Astrocyte of the cerebellum (primary cell): Measurements from ENCODE around the gene BHLHA15.

ENCODE experiments used
- DNase-seq: peaks from one replicate; pipeline ENCODE4 v3.0.0-alpha.2; 2011; ENCODE audit warnings: low read depth
- H3K4me3 ChIP-seq: 2 replicates; pipeline ENCODE4 v1.5.1; 2011; ENCODE audit warnings: mild to moderate bottlenecking, low read depth, low read length, moderate library complexity
- in situ Hi-C: cut with HindIII; loops from 2 replicates; pipeline ENCODE4 v1.10.0; 2017; ENCODE audit warnings: low sequenced_read_pairs
- TF ChIP-seq, protein P1 (sequence below): IDR thresholded peaks from 2 replicates; pipeline ENCODE4 v1.5.1; 2012; ENCODE audit warnings: low read length, low read depth, moderate library complexity, mild to moderate bottlenecking; ENCODE audit errors: missing control alignments

The BHLHA15 gene

DNA sequence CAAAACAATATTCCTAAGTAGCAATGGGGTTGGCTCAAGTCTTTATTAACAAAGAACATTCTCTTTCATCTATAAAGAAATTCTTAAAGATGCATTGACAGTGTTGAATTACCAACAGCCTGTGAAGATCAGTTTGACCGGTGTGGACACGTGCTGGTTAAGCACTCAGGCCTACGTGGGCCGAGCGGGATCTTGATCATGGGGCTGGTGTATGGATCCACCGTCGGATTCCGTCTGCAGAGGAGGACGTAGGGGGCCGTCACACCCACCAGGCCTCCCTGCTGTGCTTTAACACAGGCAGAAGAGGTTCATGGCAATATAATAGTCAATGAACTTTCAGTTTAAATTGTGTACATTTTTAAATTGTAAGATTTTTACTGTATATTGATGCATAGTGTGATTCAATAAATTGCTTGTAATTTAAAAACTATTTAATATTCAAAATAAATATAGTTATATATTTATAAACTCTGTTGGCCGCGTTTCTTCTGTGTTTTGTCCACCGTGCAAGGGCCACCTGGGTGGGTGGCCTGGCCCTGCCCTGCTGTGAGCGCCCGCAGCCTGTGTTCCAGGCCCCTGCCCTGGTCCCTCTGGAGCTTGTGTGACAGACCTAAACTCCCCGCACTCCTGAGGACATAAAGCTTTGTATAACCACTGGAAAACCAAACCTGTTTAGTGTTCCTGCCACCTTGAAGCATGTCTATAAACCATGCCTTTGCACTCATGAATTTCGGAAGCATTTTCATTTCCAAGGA is 1.9 kb upstream of the BHLHA15 start:
- TF ChIP-seq, protein P1, sequence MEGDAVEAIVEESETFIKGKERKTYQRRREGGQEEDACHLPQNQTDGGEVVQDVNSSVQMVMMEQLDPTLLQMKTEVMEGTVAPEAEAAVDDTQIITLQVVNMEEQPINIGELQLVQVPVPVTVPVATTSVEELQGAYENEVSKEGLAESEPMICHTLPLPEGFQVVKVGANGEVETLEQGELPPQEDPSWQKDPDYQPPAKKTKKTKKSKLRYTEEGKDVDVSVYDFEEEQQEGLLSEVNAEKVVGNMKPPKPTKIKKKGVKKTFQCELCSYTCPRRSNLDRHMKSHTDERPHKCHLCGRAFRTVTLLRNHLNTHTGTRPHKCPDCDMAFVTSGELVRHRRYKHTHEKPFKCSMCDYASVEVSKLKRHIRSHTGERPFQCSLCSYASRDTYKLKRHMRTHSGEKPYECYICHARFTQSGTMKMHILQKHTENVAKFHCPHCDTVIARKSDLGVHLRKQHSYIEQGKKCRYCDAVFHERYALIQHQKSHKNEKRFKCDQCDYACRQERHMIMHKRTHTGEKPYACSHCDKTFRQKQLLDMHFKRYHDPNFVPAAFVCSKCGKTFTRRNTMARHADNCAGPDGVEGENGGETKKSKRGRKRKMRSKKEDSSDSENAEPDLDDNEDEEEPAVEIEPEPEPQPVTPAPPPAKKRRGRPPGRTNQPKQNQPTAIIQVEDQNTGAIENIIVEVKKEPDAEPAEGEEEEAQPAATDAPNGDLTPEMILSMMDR: no peak
- no peak for DNase-seq
- in situ Hi-C loops: no loop called here

DNA sequence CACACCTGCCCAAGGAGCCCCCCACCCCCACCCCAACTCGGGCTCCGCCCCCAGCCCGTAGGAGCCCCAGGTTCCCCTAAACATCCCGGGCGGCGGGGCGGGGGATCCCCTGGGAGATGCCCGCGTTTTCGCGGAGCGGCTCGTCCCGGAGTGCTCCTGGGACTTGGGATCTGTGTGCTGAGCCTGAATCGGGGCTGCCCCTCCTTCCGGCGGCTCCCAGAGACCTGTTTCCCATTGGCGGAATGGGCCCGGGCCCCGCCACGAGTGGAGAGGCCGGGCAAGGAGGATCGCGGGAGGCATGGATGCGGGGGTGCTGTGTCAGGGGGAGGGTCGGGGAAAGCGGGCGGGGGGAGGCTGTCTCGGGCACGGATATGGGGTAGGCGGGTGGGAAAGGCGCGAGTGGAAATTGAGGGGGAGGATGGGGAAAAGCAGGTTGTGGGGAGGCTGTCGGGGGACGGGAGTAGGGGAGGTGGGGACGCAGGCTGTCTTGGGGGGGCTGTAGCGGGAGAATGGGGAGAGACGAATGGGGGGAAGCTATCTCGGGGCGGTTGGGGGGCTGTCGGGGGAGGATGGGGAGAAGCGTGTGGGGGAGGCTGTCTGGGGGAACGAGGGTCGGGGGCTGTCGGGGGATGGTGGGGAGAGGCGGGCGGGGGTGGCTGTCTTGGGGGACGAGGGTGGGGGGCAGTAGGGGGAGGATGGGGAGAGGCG is 572 bp upstream of the BHLHA15 start:
- TF ChIP-seq, protein P1: no peak
- in situ Hi-C loops: no loop called here
- DNase-seq: no peak
- H3K4me3 ChIP-seq: peak overlapping the region; percentile 34

More for the DNA sequence above, 1.9 kb upstream of the BHLHA15 start:
- H3K4me3 ChIP-seq: no peak overlapping the region

DNA sequence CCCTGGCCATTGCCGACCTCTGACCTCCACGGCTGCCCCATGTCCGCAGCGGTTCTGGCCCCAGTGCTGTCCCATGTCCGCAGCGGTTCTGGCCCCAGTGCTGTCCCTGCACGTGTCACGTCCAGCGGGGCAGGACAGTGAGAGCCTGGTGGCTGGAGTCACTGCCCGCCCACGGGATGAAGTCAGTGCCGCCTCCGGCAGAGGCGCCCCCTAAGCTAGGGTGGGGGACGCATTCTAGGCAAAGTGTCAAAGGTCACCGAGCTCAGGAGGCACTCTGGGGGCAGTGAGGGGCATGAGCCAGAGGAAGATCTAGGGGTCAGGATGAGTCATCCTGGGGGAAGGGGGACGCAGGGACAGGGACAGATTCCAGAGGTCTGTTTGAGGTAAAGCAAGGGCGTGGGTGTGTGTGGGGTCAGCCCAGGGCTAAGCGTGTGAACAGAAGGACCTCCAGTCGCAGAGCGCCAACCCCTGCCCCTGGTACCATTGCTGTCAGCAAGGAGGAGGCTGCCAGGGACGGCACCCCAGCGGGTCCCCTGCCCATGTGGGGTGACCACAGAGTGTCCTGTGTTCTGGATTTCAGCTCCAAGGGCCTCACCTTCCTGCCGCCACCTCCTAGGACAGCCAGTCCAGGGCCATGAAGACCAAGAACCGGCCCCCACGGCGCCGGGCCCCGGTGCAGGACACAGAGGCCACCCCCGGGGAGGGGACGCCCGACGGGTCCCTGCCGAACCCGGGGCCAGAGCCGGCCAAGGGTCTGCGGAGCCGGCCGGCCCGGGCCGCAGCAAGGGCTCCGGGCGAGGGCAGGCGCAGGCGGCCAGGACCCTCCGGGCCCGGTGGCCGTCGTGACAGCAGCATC is 665 bp downstream of the BHLHA15 start:
- peak overlapping the region; percentile 30 for H3K4me3 ChIP-seq
- no peak for DNase-seq
- in situ Hi-C loops: no loop called here
- TF ChIP-seq, protein P1: no peak

DNA sequence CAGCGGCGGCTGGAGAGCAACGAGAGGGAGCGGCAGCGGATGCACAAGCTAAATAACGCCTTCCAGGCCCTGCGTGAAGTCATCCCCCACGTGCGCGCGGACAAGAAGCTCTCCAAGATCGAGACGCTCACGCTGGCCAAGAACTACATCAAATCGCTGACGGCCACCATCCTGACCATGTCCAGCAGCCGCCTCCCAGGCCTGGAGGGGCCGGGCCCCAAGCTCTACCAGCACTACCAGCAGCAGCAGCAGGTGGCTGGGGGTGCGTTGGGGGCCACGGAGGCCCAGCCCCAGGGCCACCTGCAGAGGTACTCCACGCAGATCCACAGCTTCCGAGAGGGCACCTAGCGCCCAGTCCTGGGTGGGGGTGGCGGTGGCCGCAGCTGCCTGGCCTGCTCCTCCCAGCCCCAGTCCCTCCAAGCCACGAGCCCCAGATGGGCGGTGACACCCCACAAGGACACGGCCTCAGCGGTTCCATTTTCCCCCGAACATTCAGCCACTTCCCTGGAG is 1.3 kb downstream of the BHLHA15 start:
- DNase-seq: no peak
- in situ Hi-C loops: no loop called here

DNA sequence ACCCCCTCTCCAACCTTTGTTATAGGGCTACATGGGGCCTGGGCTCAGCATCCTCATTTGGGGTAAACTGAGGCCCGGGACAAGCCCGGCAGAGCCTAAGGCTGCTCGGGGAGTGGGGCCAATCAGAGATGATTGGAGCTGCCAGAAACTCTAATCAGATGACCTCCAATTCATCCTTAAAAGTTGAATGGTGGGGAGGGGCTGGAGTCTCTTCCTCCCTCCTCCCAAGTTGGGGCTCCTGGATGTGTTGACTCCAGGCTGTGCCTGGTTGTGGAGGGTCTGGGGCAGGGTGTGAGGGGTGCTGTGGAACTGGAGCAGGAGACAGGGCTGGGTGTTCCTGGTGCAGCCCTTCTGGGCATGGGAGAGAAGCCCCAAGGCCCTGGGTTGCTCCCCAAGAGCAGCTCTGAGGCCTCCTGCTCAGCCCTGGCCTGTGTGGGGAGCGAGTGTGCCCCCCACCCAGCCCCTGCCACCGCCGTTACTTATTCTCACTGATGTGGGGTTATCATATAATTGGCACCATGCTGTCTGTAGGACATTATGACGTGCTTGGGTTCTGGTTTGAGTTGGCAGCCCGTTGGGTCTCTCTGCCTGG is 2.2 kb downstream of the BHLHA15 start:
- H3K4me3 ChIP-seq: no peak overlapping the region
- TF ChIP-seq, protein P1: no peak
- DNase-seq: no peak
- in situ Hi-C loops: no loop called here

More for the DNA sequence above, 1.3 kb downstream of the BHLHA15 start:
- TF ChIP-seq, protein P1: no peak
- H3K4me3 ChIP-seq: no peak overlapping the region
